ENCODE data around the gene TRPM1.

TRPM1 gene

DNA sequence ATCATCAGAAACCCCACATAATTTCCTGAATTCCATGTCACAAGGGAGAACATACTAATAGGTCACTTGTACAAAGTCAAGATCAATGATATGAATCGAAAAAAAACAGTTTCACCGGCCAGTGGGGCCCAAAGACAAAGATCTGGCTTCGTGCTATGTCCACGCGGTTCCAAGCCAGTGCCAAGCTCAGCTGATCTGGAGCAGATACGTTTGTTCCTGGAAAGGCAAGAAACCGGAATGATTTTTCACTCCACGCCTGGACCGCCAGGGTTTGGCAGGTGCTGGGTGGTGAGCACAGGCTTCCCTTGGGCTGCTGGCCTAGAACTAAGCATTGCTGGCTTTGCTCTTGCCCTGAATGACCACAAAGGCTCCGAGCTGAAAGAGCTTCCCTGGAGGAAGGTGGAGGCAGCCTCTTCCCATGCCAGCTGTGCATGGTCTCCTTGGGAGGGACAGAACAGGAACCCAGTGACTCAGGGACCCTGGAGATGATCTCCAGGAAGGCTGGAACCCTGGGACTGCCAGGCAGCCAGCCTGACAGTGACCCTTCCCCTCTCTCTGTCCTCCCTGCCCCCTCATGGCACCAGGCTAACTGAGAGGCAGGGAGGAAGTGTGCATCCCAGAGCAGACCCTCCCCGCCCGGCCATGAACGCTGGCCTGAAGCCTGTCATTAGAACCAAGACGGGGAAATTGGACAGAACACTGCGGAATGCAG, 40.9 kb downstream of the TRPM1 start:
- peaks cover 2% of the 10 kb centered on the region for H3K27me3 Mint-ChIP-seq
- no peak for ATAC-seq
- H3K4me3 Mint-ChIP-seq, result no peak overlapping the region
- H3K36me3 Mint-ChIP-seq (ENCODE audit: low read depth), result no peaks in the 10 kb centered on the region
- no peak overlapping the region for H3K27ac Mint-ChIP-seq
- H3K9me3 Mint-ChIP-seq, result peaks cover 4% of the 10 kb centered on the region
- DNase-seq, result no peak
- no peaks in the 10 kb centered on the region for H3K4me1 Mint-ChIP-seq

- Mint-ChIP-seq H3K4me1 (no peaks in the 10 kb centered on the region), H3K36me3 (ENCODE audit: low read depth) (no peaks in the 10 kb centered on the region), H3K4me3 (no peak overlapping the region), H3K27me3 (peaks cover 2% of the 10 kb centered on the region), H3K27ac (no peak overlapping the region), H3K9me3 (peaks cover 4% of the 10 kb centered on the region)
- no peak for ATAC-seq
- no peak for DNase-seq
These were observed 43.1 kb downstream of the TRPM1 start for GRCh38 chr15:31058236-31058962.

GRCh38 chr15:31051496-31052080, 49.9 kb downstream of the TRPM1 start:
- DNase-seq, result no peak
- H3K27me3 Mint-ChIP-seq, result peaks cover 3% of the 10 kb centered on the region
- peaks cover 13% of the 10 kb centered on the region for H3K4me1 Mint-ChIP-seq
- H3K27ac Mint-ChIP-seq, result no peak overlapping the region
- H3K9me3 Mint-ChIP-seq, result no peaks in the 10 kb centered on the region
- H3K4me3 Mint-ChIP-seq, result no peak overlapping the region
- no peak for ATAC-seq
- no peaks in the 10 kb centered on the region for H3K36me3 Mint-ChIP-seq (ENCODE audit: low read depth)

DNA sequence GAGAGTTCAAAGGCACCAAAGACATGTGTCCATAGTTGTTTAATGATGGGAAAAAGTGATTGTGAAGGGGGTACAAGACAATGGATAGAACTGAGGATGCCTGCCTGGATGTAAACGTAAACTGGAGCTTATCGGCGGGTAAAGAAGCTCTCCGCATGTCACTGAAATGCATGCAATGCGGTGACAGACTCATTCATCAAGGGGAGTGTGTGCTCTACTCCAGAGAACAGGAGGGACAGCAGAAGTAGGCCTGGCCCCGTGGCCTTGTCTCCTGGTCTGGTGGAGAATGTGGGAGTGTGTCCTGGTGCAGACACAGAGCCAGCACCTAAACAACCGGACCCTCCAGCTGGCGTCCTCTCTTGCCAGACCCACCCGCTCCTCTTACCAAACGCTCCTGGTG, 50.6 kb downstream of the TRPM1 start:
- H3K27ac Mint-ChIP-seq, result no peak overlapping the region
- H3K9me3 Mint-ChIP-seq, result no peaks in the 10 kb centered on the region
- no peak overlapping the region for H3K4me3 Mint-ChIP-seq

DNA sequence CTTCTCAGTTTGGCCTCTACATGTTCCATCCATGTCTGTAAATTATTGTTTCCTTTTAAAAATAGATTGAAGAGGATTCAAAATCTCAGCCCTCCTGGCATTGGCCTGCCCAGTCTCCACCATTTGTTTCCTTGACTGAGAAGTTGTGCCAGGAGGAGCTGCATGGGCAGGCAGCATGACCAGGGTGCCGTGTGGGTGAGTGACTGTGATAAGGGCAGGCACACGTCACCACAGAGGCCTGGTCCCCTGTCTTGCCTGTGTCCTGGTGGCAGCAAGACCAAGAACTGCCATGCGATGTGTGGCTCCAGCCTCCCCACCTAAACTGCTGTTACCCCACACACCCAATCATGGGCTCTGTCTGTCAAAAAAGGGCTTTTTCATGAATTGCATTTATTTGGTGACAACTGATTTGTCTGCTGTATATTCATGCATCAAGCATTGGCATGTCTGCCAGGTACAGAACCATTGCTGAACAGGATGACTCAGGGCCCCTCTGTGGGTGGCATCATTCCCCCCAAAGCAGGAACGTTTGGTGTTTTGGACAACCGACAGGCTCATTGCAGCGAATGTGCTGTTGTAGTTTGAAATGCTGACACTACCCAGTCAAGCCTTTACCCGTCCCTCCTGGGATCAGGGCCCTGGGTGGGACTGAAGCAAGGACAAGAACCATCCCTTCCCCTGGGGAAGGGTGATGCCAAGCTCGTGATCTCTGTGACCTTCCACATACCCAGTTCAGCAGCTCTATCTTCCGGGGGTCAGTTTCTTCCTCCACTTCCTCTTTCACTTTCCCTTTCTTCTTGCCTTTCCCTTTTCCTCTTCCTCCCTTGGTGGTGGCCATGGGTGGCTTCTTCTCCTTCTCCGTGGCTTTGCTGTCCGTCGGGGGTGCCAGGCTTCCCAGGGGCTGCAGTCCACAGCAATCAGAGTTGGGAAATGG, 51.6 kb downstream of the TRPM1 start:
- peaks cover 5% of the 10 kb centered on the region for H3K27me3 Mint-ChIP-seq
- no peak overlapping the region for H3K4me3 Mint-ChIP-seq
- peaks cover 13% of the 10 kb centered on the region for H3K4me1 Mint-ChIP-seq
- no peaks in the 10 kb centered on the region for H3K36me3 Mint-ChIP-seq (ENCODE audit: low read depth)
- DNase-seq, result no peak
- no peak overlapping the region for H3K27ac Mint-ChIP-seq
- H3K9me3 Mint-ChIP-seq, result no peaks in the 10 kb centered on the region
- no peak for ATAC-seq

More for the DNA sequence above, 50.6 kb downstream of the TRPM1 start:
- Mint-ChIP-seq H3K27me3 (peaks cover 5% of the 10 kb centered on the region), H3K36me3 (ENCODE audit: low read depth) (no peaks in the 10 kb centered on the region), H3K4me1 (peaks cover 13% of the 10 kb centered on the region)
- DNase-seq, result no peak
- ATAC-seq, result no peak

- Mint-ChIP-seq H3K4me1 (peaks cover 13% of the 10 kb centered on the region), H3K36me3 (ENCODE audit: low read depth) (no peaks in the 10 kb centered on the region), H3K27me3 (peaks cover 6% of the 10 kb centered on the region), H3K27ac (no peak overlapping the region), H3K4me3 (no peak overlapping the region), H3K9me3 (no peaks in the 10 kb centered on the region)
- ATAC-seq (no peak), DNase-seq (no peak)
These were observed 52.4 kb downstream of the TRPM1 start for GRCh38 chr15:31049111-31049510.

DNA sequence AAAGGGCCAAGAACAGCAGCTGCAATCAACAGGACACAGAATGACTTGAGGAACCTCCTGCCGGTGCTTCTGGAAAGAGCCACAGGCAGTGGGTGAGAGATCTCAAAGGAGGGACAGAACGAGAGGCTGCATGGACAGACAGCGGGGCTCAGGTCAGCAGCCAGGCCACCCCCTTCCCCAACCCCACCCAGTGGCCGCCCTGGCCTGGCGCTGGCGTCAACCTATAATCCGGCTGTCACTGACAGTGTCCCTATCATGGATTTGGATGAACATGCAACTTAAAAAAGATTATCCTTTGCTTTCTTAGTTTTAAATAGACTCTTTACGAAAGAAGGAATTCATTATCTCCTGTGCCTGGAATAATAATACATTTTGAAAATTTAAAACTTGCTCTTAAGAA, 54.1 kb downstream of the TRPM1 start:
- no peak overlapping the region for H3K27ac Mint-ChIP-seq
- ATAC-seq (no peak), DNase-seq (no peak)
- no peaks in the 10 kb centered on the region for H3K36me3 Mint-ChIP-seq (ENCODE audit: low read depth)
- no peaks in the 10 kb centered on the region for H3K9me3 Mint-ChIP-seq
- peaks cover 4% of the 10 kb centered on the region for H3K27me3 Mint-ChIP-seq
- peaks cover 13% of the 10 kb centered on the region for H3K4me1 Mint-ChIP-seq
- H3K4me3 Mint-ChIP-seq, result no peak overlapping the region

DNA sequence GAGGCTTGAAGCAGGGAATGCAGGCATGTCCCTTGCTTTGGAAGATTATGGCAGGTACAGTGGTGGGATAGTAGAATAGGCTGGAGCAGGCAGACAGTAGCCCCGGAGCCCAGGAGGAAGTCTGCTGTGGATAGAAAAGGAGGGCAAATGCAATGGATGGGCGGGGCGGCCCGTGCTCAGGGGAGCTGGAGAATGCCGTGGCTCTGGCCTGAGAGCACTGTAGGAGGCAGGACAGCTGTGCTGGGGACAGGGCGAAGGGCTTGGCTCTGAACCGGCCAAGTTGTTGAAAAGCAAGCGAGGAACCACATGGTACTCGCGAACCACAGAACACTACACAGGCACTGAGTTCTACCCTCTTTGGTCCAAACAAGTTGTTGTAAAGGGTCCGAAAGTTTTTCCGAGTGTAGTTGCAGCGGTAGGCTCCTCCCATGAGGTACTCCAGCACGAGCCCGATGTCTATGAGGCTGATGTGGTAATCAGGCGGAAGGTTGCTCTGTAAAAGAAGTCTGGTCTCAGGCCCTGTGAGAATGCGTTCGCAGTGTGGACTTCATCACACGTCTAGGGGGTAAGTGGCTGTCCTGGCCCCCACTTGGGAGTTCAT, 54.7 kb downstream of the TRPM1 start:
- DNase-seq (no peak), ATAC-seq (no peak)
- H3K4me1 Mint-ChIP-seq, result peaks cover 13% of the 10 kb centered on the region
- H3K9me3 Mint-ChIP-seq, result no peaks in the 10 kb centered on the region
- H3K36me3 Mint-ChIP-seq (ENCODE audit: low read depth), result no peaks in the 10 kb centered on the region
- H3K27me3 Mint-ChIP-seq, result peaks cover 4% of the 10 kb centered on the region
- H3K27ac Mint-ChIP-seq, result no peak overlapping the region
- no peak overlapping the region for H3K4me3 Mint-ChIP-seq

- Mint-ChIP-seq H3K27ac (no peak overlapping the region), H3K4me3 (no peak overlapping the region), H3K4me1 (peaks cover 12% of the 10 kb centered on the region), H3K9me3 (no peaks in the 10 kb centered on the region), H3K36me3 (ENCODE audit: low read depth) (no peaks in the 10 kb centered on the region), H3K27me3 (peaks cover 4% of the 10 kb centered on the region)
- ATAC-seq (no peak), DNase-seq (no peak)
These were observed 55.9 kb downstream of the TRPM1 start for GRCh38 chr15:31045606-31046005.

DNA sequence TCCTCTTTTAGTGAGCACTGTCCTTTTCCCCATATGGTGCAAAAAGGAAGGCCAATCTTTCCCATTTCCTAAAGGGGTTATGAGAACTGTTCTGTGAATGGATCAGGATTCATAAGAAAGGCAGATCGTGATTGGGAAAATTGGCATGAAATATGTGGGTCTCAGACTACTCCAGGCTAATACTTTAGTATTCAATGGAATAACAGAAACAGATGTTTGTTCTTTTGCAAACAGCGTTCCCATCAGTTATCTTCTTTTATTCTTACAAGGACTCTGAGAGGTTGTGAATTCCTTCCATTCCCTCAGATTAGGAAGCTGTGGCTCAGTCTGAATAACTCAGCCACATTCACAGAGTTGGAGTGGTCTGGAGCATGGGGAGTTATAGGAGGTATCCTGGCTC, 58.8 kb downstream of the TRPM1 start:
- Mint-ChIP-seq H3K27ac (no peak overlapping the region), H3K27me3 (peaks cover 4% of the 10 kb centered on the region), H3K36me3 (ENCODE audit: low read depth) (no peaks in the 10 kb centered on the region), H3K4me1 (no peaks in the 10 kb centered on the region), H3K9me3 (no peaks in the 10 kb centered on the region), H3K4me3 (no peak overlapping the region)
- DNase-seq (no peak), ATAC-seq (no peak)

GRCh38 chr15:31041610-31042009, 59.9 kb downstream of the TRPM1 start:
- Mint-ChIP-seq H3K4me1 (no peaks in the 10 kb centered on the region), H3K4me3 (no peak overlapping the region), H3K36me3 (ENCODE audit: low read depth) (no peaks in the 10 kb centered on the region), H3K27ac (no peak overlapping the region), H3K9me3 (no peaks in the 10 kb centered on the region), H3K27me3 (peaks cover 4% of the 10 kb centered on the region)
- DNase-seq, result no peak
- no peak for ATAC-seq

DNA sequence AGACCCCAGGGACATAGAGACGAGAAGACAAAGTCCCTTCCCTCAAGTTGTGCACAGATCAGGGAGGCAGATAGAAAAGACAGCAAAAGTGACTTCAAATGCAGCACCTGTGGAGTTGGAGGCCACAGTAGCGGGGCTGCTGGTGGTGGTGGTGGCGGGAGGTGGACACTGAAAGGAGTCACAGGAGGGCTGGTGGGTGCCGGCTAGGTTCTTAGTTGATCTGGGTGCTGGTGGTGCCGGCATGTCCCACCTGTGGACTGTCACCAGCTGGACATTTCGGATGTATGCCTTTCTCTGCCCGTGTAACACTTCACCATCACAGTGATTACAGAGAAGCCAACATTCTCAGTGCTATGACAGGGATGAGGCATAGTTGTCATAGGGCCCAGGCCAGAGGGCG, 60.9 kb downstream of the TRPM1 start:
- DNase-seq, result no peak
- Mint-ChIP-seq H3K27ac (no peak overlapping the region), H3K4me1 (no peaks in the 10 kb centered on the region), H3K27me3 (peaks cover 2% of the 10 kb centered on the region), H3K36me3 (ENCODE audit: low read depth) (no peaks in the 10 kb centered on the region), H3K9me3 (no peaks in the 10 kb centered on the region), H3K4me3 (no peak overlapping the region)
- ATAC-seq, result no peak

GRCh38 chr15:31039961-31040360, 61.6 kb downstream of the TRPM1 start:
- no peak for ATAC-seq
- Mint-ChIP-seq H3K27me3 (peaks cover 2% of the 10 kb centered on the region), H3K4me3 (no peak overlapping the region), H3K4me1 (no peaks in the 10 kb centered on the region), H3K9me3 (no peaks in the 10 kb centered on the region), H3K27ac (no peak overlapping the region), H3K36me3 (ENCODE audit: low read depth) (no peaks in the 10 kb centered on the region)
- DNase-seq, result no peak

Measured in activated naive CD8-positive, alpha-beta T cell treated with anti-CD3 and anti-CD28 coated beads, Interleukin-2, amount 50 U/mL, for 24 hours (primary cell).